Measurements from ENCODE around the gene TMEM50B.

DNA sequence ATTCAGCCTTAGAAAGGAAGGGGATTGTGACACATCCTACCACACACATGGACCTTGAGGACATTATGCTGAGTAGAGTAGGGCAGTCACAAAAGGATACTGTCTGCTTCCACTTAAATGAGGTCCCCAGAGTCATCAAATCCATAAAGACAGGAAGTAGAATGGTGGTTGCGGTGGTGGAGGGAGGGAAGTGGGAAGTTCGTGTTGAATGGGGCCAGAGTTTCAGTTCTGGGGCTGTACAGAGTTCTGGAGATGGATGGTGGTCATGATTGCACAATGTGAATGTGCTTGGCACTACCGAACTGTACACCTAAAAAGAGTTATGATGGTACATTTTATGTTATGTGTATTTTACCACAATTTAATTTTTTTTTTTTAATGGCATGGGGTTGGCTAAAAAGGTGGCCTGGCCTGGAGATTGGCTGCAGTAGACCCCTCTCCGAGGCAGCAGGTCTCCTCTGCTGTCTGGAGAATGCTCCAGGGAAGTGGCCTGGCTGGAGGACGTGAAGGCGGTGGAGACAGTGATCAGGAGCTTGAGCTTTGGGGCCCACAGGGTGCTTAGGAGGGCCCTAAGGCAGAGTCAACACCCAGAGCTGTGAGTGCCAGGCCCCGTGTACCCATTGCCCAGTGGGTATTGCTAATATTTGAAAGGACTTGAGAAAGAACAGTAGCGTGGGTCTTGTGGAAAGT lies 46.2 kb downstream of the TMEM50B start:
- TF ChIP-seq, protein P1, sequence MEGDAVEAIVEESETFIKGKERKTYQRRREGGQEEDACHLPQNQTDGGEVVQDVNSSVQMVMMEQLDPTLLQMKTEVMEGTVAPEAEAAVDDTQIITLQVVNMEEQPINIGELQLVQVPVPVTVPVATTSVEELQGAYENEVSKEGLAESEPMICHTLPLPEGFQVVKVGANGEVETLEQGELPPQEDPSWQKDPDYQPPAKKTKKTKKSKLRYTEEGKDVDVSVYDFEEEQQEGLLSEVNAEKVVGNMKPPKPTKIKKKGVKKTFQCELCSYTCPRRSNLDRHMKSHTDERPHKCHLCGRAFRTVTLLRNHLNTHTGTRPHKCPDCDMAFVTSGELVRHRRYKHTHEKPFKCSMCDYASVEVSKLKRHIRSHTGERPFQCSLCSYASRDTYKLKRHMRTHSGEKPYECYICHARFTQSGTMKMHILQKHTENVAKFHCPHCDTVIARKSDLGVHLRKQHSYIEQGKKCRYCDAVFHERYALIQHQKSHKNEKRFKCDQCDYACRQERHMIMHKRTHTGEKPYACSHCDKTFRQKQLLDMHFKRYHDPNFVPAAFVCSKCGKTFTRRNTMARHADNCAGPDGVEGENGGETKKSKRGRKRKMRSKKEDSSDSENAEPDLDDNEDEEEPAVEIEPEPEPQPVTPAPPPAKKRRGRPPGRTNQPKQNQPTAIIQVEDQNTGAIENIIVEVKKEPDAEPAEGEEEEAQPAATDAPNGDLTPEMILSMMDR (IDR thresholded peaks at IDR 0.05) = no peak
- TF ChIP-seq POLR2AphosphoS5 (IDR thresholded peaks at IDR 0.05; ENCODE audit: insufficient read depth in 1 of 2, low read depth in 1 of 2) = no peak

All from vagina (tissue), 2 donors.